ENCODE results near the gene RNU5D-1.

DNA sequence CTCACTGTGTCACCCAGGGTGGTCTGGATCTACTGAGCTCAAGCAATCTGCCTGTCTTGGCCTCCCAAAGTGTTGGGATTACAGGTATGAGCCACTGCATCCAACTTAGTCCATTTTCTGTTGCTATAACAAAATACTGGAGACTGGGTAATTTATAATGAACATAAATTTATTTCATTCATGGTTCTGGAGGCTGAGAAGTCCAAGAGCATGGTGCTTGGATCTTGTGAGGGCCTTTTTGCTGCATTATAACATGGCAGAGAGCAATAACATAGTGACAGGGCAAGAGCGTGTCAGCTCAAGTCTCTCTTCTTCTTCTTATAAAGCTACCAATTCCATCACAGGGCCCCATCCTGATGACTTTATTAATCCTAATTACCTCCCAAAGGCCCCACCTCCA is 5.0 kb upstream of the RNU5D-1 start:
- no peak for TF ChIP-seq MBD4 (IDR thresholded peaks at IDR 0.05; ENCODE audit: borderline replicate concordance, low read length)
- TF ChIP-seq, protein P1, sequence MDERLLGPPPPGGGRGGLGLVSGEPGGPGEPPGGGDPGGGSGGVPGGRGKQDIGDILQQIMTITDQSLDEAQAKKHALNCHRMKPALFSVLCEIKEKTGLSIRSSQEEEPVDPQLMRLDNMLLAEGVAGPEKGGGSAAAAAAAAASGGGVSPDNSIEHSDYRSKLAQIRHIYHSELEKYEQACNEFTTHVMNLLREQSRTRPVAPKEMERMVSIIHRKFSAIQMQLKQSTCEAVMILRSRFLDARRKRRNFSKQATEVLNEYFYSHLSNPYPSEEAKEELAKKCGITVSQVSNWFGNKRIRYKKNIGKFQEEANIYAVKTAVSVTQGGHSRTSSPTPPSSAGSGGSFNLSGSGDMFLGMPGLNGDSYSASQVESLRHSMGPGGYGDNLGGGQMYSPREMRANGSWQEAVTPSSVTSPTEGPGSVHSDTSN (CRISPR knock-in tag; IDR thresholded peaks at IDR 0.05): no peak

Data from HepG2 (cell line).